NCI-H128 (cell line): ENCODE measurements around the gene MMD.
"Not testable (repeated sequence)": the region's sequence is repeated elsewhere in the genome, so short reads cannot be mapped to it uniquely, and the experiment has no call there.

Experiments
- DNase-seq: peaks from one replicate; lab custom pipeline; 2025; ENCODE audit not compliant: unreplicated experiment; lab: John Stamatoyannopoulos, UW

MMD gene

DNA sequence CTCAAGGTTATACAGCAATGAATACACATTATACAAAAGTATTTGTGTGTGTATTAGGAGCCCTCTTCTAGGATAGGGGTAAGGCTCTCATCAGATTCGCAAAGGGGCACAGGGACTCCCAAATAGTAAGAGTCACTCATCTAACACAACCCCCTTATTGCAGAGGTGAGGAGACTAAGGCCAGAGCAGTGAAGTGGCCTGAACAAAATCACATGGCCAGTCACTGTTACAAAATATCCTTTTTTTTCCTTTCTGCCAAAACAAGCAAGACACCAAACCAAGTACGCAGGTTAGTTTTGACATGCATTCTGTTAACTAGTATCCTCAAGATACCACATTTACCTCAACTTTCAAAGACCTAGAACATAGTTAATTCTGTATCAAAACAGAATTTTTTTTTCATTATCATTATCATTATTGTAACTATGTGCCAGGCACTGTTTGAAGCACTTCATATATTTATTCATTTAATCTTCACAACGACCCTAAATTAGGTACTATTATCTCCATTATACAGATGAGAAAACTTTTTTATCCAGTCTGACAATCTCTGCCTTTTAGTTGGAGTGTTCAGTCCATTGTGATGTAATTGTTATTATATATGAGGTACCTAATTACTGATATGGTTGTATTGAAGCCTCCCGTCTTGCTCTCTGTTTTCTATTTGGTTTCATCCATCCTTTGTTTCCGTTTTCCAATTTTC is 25.7 kb downstream of the MMD start:
- no peak for DNase-seq

DNA sequence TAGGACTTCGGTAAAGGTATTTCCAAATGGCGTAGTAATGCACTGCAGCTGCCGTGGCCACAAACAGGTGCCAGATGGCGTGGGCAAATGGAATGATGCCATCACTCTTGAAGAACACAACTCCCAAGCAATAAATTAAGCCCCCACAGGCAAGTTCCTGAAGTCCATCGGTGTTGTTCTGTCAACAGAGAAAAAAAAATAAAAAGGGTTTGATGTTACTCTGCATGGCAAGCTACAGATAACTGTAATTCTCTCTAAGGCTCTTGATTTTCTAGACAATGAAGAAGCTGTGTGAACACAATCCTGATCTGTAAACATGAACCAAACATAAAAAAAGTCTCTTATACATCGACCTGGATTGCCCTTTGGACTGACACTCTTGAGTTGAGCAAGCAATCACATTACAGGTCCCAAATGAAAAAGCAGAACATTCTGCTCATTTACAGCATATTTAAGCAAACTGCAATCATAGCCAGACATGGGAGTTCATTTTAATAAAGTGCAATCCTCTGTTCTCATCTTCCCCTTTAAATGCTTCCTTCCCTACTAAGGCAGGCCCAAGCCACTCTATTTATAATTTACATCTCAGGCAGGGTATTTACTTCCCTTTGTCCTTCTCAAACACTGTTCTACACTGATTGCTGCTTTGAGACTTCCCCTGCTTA is 27.1 kb downstream of the MMD start:
- DNase-seq, result no peak

DNA sequence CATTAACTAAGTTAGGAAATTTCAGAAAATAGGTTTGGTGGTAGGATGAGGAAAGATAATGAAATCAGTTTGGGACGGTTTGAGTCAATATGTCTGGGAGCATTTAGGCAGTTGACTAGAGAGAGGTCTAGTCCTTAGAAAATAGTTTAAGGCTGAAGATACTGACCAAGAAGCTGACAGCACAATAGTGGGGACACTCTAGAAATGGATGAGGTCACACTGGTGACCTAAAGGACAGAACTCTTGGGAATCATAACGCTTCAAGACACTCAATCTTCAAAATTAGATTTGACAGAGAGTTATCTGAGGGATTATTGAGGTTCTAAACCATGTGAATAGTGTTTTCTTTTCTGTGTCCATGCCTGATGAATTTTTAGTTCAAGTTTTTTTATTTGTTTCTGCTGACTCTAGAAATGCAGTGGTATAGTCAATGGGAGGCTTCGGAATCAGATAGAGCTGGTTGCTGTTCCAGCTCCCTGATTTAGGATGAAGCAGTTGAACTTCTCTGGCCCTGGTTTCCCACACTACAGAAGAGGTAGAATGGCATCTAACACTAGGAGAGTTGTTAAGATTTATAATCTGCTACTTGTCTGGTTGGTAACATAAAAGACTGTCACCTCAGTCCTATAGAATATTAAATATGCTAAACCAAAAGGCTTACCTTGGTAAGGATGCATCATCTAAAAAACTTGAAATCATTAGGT is 29.7 kb downstream of the MMD start:
- no peak for DNase-seq

DNA sequence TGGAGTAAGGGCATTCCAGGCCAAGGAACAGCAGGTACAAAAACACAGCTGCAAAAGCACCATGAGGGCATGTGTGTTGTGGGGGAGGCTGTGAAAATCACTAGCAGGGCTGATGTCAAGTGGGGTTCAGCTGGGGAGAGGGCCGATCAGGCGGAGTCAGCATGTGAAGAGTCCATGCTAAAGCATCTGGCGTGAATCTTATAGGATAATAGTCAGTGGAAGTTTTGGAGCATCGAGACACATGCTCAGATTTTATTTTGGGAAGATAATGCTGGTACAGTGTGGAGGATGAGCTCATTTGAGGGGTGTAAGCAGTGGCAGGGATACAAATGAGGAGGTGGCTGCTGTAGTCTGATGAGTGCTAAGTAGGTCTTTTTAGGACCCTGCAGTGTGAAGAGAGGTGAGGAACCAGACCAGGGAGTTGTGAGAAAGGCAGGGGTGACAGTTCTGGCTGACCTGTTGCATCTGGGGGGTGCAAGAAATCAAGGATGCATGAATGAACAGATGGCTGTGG is 30.3 kb downstream of the MMD start:
- DNase-seq, result no peak

DNA sequence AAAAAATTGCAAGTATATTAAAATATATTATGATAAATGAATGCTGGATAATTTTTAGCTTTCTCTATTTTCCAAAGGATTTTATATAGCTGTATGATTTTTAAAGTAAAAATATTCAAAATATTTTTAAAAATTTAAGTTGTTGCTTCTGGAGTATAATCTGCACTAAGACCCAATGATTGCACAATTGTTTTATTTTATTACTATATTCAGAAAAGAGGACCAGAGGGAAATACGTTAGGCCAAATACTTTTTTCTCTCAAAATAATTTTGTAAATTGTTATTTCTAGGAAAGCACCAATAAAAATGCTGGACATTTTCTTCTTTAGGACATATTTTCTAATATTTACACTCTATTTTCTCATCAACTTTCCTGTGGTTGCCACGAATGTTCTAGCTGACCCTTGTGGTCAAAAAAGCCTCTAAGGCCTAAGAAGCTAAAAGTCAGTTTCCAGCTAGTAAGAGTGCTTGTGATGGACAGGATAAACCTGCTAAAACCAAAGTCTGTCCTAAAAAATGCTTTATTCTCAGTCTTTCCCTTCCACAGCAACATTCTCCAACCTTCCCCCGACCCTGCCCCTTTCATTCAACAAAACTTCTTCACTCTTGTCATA is 31.2 kb downstream of the MMD start:
- no peak for DNase-seq

DNA sequence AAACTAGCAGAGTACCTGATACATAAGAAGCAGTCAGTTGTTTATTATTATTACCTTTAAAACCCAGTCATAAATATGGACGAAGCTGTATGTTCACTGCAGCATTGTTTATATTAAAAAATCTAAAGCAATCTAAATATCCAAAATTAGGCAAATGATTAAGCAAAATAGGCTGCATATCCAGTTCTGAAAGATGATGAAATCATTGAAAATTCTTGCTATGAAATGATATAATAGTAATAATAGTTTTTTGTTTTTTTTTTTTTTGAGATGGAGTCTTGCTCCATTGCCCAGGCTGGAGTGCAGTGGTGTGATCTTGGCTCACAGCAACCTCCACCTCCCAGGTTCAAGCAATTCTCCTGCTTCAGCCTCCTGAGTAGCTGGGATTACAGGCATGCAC is 31.9 kb downstream of the MMD start:
- DNase-seq, result not testable (repeated sequence)

DNA sequence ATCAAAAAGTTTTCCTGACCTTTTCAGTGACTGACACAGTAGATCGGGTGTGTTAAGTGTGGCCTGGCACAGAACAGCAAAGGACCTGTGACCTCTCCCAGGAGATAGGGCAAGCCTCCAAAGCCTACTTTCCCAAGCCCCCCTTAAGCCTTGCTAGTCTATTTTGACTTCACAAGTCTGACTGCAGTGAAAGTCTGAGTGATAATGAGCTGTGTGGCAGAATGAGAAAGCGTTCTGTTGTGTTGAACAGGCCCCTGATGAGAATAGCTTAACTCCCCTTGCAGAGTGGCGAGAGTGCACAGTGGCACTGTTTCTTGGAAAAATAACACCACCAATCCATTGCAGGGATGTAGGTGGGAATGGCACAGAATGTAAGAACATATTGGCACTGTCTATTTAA is 32.8 kb downstream of the MMD start:
- no peak for DNase-seq

DNA sequence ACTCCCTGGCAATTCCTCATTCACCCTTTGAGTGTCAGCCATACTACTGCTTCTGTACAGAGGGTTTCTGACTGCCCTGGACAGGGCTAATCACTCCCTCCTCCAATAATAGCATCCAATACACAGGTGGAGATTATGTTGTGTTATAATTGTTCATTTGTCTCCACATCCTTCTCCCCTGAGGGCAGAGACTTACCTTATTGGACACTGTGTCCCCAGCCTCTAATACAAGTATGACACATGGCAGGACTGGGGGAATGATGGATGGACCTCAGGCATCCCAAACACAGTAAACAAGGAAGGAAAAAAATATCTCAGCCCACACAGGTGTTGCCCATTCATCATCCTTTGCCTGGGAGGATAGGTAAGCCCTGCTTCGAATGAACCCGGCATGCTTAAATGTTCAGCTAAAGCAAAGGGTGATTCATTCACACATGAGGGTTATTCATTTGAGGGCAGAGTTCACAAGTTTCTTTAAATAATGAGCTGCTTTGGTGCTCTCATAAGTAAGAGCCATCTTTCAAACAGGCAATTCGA is 34.8 kb downstream of the MMD start:
- DNase-seq, result no peak

DNA sequence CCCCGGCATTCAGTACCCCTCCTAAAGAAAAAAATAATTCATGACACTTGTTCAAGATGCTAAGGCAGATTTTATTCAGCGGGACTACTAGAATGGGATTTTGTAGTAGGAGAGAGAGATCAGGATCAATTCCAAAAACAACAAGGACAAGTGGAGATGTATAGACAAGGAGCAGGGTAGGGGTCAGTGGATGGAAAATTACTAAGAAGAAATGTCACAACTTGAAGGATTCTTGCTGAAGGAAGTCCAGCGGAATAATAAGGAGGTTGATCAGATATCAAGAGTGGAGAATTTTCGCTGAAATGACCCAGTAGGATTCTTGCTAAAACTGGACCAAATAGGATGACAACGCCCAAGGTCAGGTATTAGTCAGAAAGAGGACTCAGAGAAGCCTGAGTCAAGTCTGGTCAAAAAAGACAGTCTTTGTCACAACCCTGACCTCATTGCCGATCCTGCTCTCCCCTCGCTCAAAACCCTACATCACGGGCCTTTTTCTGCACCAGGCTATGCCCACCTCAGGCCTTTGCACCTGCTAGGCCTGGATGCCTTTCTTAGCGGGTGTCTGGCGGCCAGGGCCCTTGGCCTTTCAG is 36.9 kb downstream of the MMD start:
- no peak for DNase-seq

DNA sequence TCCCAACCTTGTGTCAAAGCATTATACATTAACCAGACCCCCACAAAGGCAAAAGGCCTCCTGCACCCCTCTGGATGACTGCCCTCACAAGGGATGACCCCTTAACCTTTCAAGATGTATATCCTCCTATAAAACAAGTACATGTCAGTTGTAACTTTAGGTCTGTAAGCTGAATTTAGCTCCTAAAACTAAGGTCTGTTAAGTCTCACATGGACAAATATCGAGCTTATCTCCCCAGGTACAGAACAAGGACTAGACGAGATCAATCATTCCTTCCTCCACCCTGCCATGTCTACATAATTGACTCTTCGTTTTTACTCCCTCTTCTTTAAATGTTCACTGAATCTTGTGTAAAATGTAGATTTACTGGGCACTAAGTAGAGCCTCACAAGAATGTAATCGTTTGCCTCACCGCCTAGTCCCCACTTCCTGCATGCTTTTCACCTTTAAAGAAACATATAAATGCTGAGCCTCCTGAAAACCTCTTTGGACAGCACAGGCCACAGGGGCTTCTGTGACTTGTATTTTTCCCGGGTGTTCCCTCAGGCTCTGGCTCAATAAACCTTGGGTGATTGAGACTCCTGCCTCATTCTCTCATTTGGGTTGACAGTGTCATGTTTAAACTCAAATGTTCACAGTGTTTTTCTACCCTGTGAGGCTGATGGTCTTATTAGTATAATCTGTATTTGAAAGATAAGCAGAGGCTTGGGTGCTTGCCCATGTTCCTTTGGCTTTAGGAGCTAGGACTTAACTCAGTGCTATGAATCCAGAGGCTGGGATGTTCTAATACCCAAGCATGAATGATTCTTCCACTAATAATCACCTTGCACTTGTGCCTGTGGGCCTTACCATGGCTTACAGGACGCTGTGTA is 37.6 kb downstream of the MMD start:
- DNase-seq, result no peak

DNA sequence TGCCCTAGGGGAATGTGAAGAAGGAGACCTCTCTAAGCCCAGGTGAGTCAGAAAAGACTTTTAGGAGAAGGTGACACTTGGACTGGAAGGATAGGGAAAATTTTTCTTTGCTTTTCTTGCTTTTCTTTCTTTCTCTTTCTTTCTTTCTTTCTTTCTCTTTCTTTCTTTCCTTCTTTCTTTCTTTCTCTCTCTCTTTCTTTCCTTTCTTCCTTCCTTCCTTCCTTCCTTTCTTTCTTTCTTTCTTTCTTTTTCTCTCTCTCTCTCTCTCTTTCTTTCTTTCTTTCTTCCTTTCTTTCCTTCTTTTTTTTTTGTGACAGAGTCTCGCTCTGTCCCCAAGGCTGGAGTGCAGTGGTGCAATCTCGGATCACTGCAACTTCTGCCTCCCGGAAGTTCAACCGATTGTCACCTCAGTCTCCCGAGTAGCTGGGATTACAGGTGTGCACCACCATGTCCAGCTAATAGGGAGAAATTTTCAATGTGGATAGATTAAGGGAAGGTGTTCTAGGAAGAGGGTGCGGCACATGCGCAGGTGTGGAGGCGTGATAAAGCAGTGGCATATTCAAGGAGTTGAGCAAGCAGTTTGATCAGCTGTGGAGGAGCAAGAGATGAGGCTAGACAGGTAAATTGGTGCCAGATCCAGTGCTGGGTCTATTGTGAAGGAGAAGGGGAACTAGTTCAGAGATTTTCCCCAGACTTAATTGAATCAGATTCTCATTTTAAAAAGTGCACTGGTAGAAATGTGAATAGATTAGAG is 40.4 kb downstream of the MMD start:
- no peak for DNase-seq

DNA sequence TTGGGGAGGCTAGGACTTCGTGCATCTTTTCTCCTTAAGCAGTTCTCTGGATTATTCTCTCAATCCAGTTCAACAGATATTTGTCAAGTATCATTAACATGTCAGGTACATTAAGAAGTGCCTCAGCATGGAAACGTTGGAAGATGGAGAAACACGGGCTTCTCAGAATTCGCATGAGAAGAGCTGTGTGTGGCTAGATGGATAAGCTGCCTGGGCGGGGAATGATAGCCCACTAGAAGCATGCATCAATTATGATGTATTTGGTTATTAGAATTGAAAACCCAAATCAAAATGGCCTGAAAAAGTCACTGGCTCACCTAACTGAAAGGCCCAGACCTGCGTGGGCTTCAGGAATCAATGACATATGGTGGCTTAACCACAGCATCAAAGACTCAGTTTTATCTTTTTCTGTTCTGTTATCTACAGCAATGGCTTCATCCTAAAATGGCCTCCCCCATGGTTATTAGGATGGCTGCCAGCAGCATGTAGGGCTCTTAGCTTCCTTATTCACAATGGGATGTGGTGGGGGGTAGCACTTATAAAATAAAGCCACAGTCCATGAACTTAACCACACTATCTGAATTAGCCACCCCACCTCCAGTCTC is 43.9 kb downstream of the MMD start:
- peak; percentile 3 for DNase-seq

DNA sequence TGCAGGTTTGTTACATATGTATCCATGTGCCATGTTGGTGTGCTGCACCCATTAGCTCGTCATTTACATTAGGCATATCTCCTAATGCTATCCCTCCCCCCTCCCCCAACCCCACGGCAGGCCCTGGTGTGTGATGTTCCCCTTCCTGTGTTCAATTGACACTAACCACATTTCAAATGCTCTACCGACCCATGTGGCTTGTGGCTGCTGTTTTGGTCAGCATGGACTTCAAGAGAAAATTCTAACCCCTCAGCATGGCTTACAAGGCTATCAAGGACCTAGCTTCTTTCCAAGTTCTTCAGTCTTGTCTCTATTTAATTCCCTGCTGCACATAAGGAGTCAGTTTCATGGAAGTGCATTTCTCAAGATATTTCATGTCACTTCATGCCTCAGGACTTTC is 52.9 kb downstream of the MMD start:
- no peak for DNase-seq

DNA sequence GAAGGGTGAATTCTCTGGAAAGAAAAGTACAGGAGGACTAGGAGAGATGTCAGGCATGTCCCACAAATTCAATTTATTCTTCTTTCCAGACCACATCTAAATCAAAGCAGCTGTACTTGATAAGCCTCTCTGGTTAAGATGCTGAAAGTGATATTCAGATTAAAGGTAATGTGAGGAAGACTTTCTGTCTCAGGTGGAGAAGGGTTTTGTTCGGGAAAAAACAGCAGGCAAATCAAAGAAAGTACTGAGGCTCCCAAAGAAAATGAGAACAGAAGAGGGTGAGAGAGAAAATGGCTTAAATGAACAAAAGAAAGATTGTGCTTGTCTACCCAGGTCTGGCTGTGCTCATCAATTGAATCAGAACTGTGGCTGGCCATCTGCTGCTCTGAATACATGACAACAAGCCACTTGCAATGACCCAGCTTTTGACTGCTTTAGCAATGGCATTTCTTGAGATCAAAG is 55.6 kb downstream of the MMD start:
- DNase-seq, result no peak

DNA sequence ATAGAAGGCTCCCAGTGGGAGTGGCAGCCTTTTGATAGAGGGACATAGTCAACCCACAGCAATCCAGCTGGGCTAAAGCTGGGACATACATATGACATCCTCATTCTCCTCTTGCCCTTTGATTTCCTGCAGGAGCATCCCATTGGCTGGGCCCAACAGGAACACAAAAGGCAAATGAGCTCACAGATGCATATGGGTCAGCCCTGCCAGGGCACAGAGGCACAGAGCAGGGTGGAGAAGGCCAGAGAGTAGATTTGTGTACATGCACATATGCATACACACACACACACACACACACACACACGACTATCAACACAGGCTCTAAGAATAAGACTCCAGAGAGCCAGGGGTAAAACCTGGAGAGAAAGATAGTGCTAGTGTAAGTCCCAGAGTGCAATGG is 58.6 kb downstream of the MMD start:
- no peak for DNase-seq

DNA sequence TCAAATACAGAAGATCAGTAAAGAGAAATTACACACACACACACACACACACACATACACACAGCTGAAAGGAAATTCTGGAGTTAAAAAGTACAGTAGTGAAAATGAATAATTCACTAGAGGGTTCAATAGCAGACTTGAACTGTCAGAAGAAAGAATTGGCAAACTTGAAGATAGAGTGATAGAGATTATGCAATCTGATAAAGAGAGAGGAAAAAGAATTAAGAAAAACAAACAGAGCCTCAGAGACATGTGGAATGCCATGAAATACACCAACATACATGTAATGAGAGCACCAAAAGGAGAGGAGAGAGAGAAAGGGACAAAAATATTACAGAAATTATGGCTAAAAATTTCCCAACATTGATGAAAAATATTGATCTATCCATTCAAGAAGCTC is 60.7 kb downstream of the MMD start:
- no peak for DNase-seq

DNA sequence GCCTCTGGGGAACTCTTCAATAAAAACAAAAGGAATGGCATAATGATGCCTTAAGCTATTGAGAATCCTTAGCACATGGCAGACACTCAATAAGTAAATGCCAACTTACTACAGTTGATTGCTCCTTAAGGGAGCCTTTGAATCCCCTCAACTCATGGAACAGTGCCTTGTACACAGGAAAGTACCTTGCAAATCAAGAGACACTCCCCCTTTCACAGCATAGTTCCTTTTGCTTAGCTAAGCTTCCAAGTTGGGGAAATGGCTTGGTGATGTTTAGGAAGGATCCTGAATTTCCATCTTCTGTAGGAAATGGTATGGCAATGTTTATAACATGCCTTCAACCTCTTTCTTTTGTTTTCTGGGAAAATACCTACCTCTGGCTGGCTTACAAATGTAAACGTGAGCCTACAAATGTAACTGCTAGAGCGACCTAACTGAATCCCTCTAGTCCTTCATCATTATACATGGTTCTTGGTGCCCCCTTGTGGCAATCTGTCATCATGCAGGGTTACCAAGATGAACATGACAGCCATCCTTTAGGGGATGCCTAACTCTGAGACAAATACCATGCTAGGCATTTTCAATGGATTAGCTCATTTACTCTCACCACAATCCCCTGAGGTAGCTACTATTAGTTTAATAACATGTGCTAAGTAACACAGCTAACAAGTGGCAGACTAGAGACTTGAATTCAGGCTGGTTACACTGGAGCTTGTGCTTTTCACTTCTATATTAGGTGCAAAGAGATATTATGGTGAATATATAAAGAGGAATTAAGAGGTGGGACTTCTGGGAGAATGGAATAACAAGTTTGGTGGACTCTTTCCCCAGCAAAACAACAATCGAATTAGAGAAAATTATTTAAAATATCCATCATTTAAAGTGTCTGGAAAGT is 65.0 kb downstream of the MMD start:
- DNase-seq, result no peak

DNA sequence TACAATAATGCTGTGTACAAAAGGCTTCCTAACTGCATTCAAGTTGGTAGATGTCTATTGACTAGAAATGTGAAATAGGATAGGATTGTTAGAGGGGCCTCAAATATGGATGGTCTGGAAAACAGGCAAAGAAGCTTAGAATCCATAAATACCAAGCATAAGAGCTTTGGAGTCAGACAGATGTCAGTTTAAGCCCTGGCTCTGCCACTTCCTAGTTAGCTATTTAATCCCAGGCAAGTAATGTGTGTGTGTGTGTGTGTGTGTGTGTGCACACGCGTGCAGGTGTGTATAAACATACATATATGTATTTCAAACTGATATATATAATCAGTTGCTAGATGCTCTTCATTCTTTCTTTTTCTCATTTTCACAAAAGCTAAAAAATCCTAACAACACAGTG is 66.7 kb downstream of the MMD start:
- no peak for DNase-seq
